DND-41 (cell line): ENCODE results near the gene IGF2.

ENCODE experiments used
- ATAC-seq: fragments of 200-7000 bp; cut with Tn5 transposase; 3 replicates; pipeline ENCODE4 v1.9.1; 2021; ENCODE audit warnings: low read depth; ENCODE audit not compliant: insufficient read depth
- DNase-seq: peaks from one replicate; pipeline ENCODE4 v3.0.0-alpha.2; 2020
- H2AFZ ChIP-seq: 2 replicates; pipeline ENCODE4 v1.6.0; 2012; ENCODE audit warnings: low read depth, low read length
- H3K27ac ChIP-seq: 2 replicates; pipeline ENCODE4 v1.5.1; 2012; ENCODE audit warnings: low read length, inconsistent platforms
- H3K27me3 ChIP-seq: fragments of 200-600 bp; sonication (generic); 2 replicates; pipeline ENCODE4 v1.6.0; 2012; ENCODE audit warnings: low read length, mild to moderate bottlenecking, inconsistent platforms; ENCODE audit not compliant: insufficient read depth, poor library complexity
- H3K36me3 ChIP-seq: 2 replicates; pipeline ENCODE4 v1.5.1; 2012; ENCODE audit warnings: low read length, inconsistent platforms; ENCODE audit not compliant: insufficient read depth
- H3K4me1 ChIP-seq: 2 replicates; pipeline ENCODE4 v1.5.1; 2012; ENCODE audit warnings: mild to moderate bottlenecking, low read length; ENCODE audit not compliant: insufficient read depth
- H3K4me2 ChIP-seq: 2 replicates; pipeline ENCODE4 v1.6.0; 2012; ENCODE audit warnings: mild to moderate bottlenecking, moderate library complexity, low read length, inconsistent platforms; ENCODE audit not compliant: insufficient read depth
- H3K4me3 ChIP-seq, 2 experiments: fragments of 200-600 bp in 1 of 2; shearing (Covaris generic) in 1 of 2; 2 replicates each; pipeline ENCODE4 v1.5.1; 2012 to 2016; ENCODE audit warnings: inconsistent platforms in 2 of 2, low read length in 2 of 2, mild to moderate bottlenecking in 2 of 2, low read depth in 1 of 2, moderate library complexity in 1 of 2
- H3K79me2 ChIP-seq: 2 replicates; pipeline ENCODE4 v1.6.0; 2012; ENCODE audit warnings: low read length, inconsistent platforms; ENCODE audit not compliant: insufficient read depth
- H3K9ac ChIP-seq: 2 replicates; pipeline ENCODE4 v1.6.0; 2012; ENCODE audit warnings: low read depth, mild to moderate bottlenecking, inconsistent platforms, low read length, moderate library complexity
- H3K9me3 ChIP-seq: 2 replicates; pipeline ENCODE4 v1.5.1; 2012; ENCODE audit warnings: low read length, moderate library complexity, mild to moderate bottlenecking, inconsistent platforms; ENCODE audit not compliant: insufficient read depth, severe bottlenecking
- H4K20me1 ChIP-seq: 2 replicates; pipeline ENCODE4 v1.6.0; 2012; ENCODE audit warnings: low read length; ENCODE audit not compliant: insufficient read depth
- CTCF ChIP-seq: IDR thresholded peaks from 2 replicates; pipeline ENCODE4 v1.5.1; 2012; ENCODE audit warnings: borderline replicate concordance, low read length, moderate library complexity, mild to moderate bottlenecking; ENCODE audit not compliant: poor library complexity, severe bottlenecking; ENCODE audit errors: extremely low read depth
- EZH2 ChIP-seq: IDR thresholded peaks from 3 replicates; pipeline ENCODE4 v1.6.1; 2012; ENCODE audit warnings: borderline replicate concordance, low read depth, mild to moderate bottlenecking, moderate library complexity, low read length, inconsistent platforms; ENCODE audit not compliant: severe bottlenecking

IGF2 gene

DNA sequence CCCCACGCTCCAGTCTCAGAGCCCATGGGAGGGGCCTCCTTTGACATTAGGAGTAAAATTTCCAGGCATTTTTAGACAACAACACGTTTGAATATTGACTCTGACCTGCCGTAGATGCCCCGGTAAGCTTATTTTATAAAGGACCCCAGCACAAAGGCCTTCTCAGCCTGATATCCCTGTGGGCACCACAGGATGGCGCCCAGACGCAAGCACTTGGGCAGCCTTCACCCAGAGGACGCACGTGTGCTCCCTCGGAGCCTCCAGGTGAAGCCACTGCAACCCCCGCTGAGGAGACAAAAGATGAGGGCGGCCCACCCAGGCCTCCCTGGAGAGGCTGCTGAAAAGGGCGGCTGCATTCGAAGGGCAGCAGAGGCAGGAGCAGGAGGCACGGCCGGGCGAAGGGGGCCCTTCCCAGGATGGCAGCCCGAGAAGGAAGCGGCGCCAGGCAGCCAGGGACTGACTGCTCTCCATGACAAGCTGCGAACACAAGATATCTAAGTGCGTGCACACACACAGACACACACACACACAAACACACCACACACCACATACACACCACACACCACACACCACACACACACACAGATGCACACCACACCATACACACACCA is 47.6 kb upstream of the IGF2 start:
- Histone ChIP-seq H3K9ac (no peak overlapping the region), H3K27me3 (no peaks in the 10 kb centered on the region), H3K4me1 (peaks cover 12% of the 10 kb centered on the region), H3K36me3 (no peaks in the 10 kb centered on the region), H4K20me1 (no peaks in the 10 kb centered on the region; the same call in 1 of the 2 replicates), H3K9me3 (no peaks in the 10 kb centered on the region), H3K27ac (no peak overlapping the region), H3K4me2 (no peak overlapping the region), H3K4me3 (no peak overlapping the region), H2AFZ (no peak overlapping the region), H3K79me2 (no peaks in the 10 kb centered on the region)
- ATAC-seq (peak; percentile 75), DNase-seq (peak; percentile 56)
- TF ChIP-seq EZH2, result no peak
- peak; percentile 66 for TF ChIP-seq CTCF

GRCh38 chr11:2185324-2186085 is 46.3 kb upstream of the IGF2 start:
- H3K9ac ChIP-seq, result no peak overlapping the region
- no peak overlapping the region for H3K4me2 ChIP-seq
- no peak overlapping the region for H2AFZ ChIP-seq
- H3K9me3 ChIP-seq, result no peaks in the 10 kb centered on the region
- peaks cover 12% of the 10 kb centered on the region for H3K4me1 ChIP-seq
- no peaks in the 10 kb centered on the region for H3K27me3 ChIP-seq
- H3K79me2 ChIP-seq, result no peaks in the 10 kb centered on the region
- no peak overlapping the region for H3K27ac ChIP-seq
- no peak overlapping the region for H3K4me3 ChIP-seq
- no peaks in the 10 kb centered on the region for H3K36me3 ChIP-seq
- H4K20me1 ChIP-seq, result no peaks in the 10 kb centered on the region; the same call in 1 of the 2 replicates
- peak; percentile 37; the same call in 2 of the 3 replicates for ATAC-seq
- peak; percentile 17 for DNase-seq
- TF ChIP-seq EZH2 (no peak), CTCF (no peak)

- Histone ChIP-seq H3K4me2 (no peak overlapping the region), H3K27ac (no peak overlapping the region), H3K9ac (no peak overlapping the region), H3K9me3 (no peaks in the 10 kb centered on the region), H3K4me1 (peaks cover 12% of the 10 kb centered on the region), H3K36me3 (no peaks in the 10 kb centered on the region), H4K20me1 (no peaks in the 10 kb centered on the region; the same call in none of the 2 replicates), H2AFZ (no peak overlapping the region), H3K27me3 (no peaks in the 10 kb centered on the region), H3K4me3 (no peak overlapping the region), H3K79me2 (no peaks in the 10 kb centered on the region)
- TF ChIP-seq EZH2 (no peak), CTCF (no peak)
- peak; percentile 69 for ATAC-seq
- DNase-seq, result peak; percentile 57
Observed at GRCh38 chr11:2182692-2183474, 43.7 kb upstream of the IGF2 start.
